Activated gamma-delta T cell (primary cell): ENCODE measurements around the gene HELZ.
"Not testable (repeated sequence)": the region's sequence is repeated elsewhere in the genome, so short reads cannot be mapped to it uniquely, and the experiment has no call there.

Experiments
- DNase-seq: peaks from one replicate; lab custom pipeline; 2025; lab: John Stamatoyannopoulos, UW

The HELZ gene

DNA sequence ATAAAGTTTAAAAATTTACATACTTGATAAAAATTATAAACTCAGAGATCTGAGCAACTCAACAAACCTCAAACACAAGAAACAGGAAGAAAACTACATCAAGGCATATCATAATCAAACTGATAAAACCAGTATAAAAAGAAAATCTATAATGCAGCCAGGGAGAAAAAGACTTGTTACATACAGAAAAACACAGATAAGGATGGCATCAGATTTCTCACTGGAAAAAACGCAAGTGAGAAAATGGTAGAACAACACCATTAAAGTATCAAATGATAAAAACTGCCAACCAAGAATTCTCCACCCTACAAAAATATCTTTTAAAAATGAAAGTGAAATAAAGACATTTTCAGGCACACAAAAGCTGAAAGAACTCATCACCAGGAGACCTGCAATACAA, 129.6 kb downstream of the HELZ start:
- DNase-seq: no peak

DNA sequence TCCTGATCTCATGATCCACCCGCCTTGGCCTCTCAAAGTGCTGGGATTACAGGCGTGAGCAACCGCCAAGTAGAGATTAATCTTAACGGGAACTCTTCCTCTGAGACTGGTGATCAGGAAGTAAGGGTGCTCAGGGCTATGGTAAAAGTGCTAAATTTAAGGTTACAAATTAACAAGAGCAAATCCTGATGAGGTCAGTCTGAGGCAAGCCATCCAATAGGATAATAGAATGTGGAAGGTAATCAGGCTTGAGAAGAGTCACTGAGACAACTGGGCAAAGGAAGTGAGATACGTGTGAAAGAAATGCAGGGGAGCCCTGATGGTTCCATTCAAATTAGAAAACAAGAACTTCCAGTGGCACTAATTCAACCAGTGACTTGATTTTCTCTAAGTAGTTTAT, 131.5 kb downstream of the HELZ start:
- DNase-seq: no peak

DNA sequence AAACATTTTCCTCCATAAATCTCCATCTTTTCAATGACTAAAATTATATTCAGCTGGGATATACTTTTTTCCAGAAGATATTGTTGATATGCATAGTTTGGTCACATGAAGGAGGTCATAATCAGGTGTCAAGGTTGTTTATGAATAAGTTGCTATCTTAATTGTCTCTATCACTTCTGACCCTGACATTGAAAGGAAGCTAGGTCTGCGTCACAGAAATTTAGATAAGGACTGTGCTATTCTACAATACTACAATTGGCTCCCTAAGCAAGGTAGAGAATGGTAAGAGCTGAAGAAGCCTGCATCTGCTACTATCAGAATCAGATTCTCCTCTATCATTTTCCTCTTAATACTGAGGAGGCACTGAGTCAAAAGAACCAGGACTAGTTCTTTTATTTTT, 133.2 kb downstream of the HELZ start:
- DNase-seq: no peak

DNA sequence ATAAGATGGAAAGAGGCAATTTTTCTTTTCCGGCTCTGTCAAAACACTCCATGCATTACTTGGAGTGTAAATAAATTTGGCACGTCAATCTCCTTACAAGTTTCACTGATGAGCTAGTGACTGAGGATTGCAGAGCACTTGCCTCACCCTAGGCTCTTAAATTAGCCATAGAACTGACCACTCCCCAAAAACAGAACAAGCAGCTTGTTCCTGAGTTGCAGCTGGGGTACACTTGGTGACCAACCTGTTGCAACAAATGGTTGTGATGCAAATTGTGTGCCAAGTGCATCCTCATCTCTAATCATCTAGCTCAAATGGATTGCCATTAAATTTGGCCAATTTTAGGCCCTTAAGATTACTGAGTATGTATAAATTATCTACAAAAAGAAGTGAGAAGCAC, 133.7 kb downstream of the HELZ start:
- no peak for DNase-seq

DNA sequence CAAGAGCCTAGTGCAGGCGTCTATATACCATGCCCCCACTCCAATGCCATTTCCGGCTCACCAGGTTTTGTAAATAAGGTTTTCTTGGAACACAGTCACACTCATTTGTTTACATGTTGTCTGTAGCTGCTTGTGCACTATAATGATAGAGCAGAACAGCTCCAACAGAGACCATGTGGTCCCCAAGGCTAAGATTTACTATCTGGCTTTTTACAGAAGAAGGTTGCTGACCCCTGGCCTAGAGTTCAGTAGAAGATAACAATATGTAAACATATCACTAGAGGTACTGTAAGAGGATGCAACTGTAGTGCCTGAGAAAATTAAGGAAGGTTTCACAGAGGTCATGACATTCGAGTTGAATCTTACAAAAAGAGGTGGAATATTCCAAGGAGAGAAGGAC, 134.4 kb downstream of the HELZ start:
- no peak for DNase-seq

DNA sequence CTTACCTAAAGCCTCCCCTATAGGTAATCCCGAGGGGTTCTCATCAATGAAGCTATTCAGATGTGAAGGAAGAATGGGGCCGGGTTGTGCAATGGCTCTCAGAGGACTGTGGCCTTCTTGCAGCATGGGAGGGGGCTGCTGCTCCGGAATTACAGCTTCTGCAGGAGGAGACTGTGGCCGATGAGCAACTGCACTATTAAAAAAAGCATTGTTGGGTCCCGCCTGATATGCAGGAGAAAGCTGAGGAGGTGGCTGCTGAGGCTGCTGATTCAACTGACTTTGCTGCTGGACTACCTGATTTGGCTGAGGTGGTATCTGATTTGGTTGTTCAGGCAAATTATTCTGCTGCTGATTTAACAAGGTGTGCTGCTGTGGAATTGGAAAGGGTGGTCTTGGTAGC, 135.9 kb downstream of the HELZ start:
- no peak for DNase-seq

DNA sequence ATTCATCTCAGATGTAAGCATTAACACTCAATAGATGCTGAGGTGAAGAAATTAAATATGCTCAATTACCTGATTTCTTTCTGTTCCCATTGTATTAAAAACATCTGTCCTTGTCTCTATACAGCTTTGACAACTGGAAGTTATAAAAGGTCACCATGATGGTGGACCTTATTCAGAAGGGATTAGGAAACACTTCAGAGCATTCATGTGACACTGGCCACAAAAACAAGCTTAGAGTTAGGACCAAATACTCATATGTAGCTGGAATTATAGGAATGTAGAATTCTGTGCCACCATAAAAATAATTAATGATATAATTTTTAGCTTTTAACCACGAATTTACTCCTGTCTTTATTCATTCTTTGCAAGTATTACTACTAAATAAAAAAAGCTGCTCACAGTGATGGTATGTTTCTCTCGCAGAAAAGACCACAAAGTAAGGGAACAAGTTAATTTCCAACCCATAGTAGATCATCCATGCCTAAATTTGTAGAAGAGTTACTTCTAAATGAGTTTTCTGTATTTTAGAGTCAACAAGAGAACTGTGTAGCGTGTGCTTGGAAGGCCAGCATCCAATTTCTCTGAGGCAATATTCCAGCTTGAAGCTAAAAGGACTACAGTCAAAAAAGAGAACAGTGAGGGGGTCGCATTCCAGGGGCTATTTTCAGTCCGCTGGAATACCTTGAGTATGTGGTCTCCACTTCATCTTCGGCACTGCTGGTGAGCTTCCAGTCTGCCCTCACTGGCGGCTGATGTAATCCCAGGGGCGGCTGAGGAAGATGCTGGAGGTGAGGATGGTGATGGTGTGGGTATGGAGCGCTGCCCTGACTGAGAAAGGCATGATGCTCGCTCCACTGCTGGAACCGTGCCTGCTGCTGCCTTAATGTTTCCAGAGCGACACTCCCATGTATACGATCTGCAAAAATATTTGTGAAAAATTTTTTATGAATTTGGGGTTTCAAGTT, 136.9 kb downstream of the HELZ start:
- no peak for DNase-seq

DNA sequence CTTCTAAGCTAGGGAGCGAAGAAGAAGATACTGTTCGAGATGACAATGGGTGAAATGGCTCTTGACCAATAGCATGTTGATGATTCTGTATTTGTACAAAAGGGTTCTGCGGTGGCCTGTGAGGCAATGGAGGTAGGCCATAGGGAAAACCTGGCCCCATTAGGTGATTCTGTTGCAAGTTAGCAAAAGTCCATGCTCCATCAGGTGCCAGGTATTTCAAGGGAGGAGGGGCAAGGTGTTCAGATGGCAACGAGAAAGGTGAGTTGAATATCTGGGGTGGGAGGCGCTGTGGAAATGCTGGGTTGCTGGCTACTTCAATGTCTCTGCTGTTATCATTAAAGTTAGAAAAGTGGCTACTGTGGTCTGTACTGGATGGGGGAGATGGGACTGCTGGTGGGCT, 137.8 kb downstream of the HELZ start:
- DNase-seq: no peak

DNA sequence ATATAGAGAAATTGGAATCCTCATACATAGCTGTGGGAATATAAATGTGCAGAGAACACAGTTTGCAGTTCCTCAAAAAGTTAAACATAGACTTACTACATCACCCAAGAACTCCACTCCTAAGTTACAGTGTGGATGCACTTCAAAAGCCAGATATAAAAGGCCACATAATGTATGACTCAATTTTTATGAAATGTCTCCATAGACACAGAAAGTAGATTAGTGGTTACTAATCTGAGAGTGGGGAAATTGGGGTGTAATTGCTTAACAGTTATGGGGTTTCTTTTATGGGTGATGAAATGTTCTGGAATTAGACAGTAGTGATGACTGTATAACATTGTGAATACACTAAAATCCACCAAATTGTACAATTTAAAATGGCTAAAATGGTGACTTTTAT, 139.8 kb downstream of the HELZ start:
- DNase-seq: no peak

DNA sequence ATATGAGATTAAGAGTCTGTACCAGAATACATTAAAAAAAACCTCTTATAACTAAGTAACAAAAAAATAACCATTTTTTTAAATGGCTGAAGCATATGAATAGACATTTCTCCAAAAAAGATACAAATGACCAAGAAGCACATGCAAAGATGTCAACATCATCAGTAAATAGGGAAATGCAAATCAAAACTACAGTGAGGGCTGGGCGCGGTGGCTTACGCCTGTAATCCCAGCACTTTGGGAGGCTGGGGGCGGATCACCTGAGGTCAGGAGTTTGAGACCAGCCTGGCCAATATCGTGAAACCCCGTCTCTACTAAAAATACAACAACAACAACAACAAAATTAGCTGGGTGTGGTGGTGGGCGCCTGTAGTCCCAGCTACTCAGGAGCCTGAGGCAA, 140.4 kb downstream of the HELZ start:
- DNase-seq: not testable (repeated sequence)

DNA sequence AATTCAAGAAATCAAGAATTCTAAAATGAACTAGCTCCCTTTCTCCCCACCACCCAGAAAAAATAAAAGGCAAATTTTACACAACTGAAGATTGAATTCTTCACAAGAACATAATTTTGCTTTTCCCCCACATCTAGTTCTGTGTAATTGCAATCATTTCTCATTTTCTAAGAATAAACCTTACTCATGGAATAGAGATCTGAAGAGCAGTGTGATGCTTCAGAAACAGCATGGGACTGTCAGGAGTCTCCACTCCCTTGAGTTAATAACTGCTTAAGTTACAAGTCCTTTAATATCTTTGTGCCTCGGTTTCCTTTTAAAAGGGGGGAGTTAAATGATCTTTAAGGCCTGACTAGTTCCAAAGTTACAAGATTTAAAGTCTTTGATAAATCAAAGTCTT, 147.0 kb downstream of the HELZ start:
- DNase-seq: no peak

DNA sequence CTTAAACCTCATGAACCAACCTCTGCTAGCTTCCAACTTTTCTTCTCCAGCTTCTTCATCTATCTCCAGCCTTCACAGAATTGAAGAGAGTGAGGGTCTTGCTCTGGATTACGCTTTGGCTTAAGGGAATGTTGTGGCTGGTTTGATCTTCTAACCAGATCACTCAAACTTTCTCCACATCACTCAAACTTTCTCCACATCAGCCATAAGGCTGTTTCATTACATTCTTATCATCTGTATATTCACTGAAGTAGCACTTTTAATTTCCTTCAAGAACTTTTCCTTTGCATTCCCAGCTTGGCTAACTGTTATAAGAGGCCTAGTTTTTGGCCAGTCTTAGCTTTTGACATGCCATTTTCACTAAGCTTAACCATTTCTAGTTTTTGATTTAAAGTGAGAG, 148.4 kb downstream of the HELZ start:
- DNase-seq: no peak

DNA sequence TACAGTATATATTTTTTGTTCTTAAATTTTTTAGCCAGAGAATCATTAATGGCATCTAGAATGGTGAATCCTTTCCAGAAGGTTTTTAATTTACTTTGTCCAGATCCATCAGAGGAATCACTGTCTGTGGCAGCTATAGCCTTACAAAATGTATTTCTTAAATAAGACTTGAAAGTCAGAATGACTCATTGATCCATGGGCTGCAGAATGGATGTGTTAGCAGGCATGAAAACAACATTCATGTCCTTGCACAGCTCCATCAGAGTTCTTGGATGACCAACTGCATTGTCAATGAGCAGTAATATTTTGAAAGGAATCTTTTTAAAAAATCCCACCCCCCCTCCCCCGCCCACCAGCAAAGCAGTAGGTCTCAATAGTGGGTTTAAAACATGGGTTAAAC, 149.2 kb downstream of the HELZ start:
- no peak for DNase-seq

DNA sequence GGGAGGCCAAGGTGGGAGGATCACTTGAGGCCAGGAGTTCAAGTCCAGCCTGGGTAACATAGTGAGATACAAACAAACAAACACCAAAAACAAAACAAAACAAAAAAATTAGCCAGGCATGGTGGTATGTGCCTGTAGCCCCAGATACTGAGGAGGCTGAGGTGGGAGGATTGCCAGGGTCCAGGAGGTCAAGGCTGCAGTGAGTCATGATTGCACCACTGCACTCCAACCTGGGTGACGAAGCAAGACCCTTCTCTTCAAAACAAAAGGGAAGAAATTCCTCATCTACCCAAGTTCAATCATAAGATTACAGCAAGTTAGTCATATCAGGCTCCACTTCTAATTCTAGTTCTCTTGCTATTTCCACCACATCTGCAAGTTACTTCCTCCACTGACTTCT, 149.7 kb downstream of the HELZ start:
- DNase-seq: not testable (repeated sequence)

DNA sequence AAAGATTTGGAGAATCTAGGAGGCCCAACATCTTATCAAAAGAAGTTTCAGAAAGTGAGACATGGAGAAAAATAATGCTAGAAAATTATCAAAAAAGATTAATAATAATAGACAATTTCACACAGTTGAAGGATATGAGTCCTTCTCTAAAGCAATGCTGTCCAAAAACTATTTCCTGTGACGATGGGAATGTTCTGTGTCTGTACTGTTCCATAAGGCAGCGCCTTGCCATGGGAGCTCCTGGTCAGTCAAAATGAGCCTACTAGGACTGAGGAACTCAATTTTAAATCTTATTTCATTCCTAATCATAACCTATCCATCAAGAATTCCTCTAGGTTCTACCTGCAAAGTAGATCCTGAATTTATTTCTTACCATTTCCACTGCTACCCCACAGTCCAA, 151.6 kb downstream of the HELZ start:
- no peak for DNase-seq

DNA sequence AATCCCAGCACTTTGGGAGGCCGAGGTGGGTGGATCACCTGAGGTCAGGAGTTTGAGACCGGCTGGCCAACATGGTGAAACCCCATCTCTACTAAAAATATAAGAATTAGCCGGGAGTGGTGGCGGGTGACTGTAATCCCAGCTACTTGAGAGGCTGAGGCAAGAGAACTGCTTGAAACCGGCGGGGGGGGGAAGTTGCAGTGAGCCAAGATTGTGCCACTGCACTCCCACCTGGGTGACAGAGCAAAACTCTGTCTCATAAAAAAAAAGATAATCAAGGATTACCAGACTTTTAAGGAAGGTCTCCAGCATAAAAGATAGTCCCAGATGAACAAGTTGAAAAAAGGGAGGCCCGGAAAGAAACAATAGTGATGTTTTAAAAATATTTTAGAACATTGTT, 152.3 kb downstream of the HELZ start:
- DNase-seq: not testable (repeated sequence)

DNA sequence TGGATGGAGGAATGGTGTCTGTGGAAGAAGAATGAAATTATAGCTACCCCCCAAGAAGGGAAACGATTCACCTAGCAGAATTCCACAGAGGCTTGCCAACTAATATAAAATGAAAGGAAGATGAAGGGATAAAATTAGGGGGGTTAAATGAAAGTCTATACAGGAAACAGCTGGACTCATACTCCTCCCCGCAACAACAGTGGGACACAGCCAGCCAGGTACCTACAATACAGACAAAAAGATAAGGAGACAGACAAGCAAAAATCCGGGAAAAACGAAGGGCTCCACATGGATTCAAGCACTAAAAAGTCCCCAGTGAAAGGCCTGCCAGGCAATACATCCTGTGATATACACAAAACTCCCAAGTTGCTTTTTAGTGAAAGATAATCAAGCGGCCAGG, 152.7 kb downstream of the HELZ start:
- no peak for DNase-seq

DNA sequence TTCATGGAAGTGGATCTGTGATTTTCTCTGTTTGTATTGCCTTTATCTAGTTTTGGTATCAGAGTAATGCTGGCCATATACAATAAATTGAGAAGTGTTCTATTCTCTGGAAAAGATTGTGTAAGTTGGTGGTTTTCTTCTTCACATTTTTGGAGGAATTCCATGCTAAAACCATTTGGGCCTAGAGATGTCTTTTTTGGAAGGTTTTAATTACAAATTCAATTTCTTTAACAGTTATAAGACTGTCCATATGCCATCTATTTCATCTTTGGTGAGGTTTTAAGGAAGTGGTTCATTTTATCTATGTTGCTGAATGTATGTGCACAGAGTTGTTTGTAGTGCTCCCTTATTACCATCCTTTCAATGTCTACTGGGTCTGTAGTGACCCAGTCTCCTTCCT, 154.7 kb downstream of the HELZ start:
- no peak for DNase-seq

DNA sequence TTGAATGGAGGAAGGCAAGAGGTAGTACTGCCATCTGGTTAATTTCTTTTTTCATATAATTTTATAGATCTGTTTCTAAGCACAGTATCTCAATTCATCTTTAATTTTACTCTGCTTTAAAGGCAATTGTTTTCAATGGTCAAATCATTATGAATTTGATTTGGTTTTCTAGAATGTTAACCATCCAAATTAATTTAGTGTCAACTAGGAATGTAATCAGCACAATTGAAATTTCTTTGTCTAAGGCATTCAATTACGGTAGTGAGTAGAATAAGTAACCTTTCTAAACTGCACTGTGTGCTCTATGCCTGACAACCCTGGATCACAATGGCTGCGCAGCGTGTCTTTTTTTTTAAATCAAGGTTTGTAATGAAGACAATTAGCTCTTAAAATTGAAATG, 156.4 kb downstream of the HELZ start:
- DNase-seq: no peak

DNA sequence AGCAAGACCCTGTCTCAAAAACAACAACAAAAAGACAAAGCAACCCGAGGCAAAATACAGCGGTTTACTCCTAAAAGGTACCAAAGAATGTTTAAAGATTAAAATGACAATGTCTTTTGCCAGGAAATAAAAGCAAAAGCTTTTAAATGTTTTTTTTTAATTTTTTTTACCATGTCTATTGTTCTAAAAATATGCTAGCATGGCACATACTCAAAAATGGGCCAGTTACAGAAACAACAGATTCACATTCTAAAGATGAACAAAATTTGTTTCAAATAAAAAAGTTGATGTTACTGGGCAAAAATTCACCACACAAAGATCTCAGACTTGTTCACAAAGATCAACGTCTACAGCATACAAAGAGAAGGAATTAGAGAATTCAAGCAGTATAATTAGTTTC, 159.6 kb downstream of the HELZ start:
- DNase-seq: no peak

DNA sequence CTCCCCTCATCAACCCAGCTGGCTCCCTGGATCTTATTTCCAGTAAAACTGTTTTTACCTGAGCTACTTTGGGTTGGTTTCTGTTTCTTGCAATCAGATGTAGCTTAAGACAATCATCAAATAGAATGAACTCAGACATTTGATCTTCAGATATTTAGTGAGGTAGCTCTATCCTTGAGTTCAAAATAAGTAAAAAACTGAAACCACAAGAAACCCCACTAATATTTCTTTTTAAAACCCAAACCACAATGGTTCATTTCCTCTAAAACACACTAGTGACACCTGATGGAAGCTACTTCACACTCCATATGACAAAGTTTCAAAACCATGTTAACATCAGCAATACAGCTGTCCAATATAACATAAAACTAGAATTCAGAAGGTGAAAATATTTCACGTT, 162.9 kb downstream of the HELZ start:
- DNase-seq: no peak

DNA sequence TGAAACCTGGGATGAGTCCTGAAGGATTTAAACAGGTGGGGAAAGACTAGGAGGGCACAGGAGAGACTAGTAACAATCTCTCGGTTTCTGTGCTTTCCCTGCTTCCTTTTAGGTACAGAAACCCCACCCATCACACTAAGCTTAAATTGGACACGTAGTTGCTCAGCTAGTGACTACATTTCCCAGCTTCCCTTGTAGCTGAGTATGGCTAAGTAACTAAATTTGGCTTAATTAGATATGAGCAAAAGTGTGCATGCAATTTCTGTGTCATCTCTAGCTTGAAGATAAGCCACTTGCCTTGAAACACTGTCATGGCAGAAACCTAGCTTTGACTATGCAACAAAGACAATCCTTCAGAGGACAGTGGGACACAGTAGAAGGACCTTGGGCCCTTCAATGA, 164.2 kb downstream of the HELZ start:
- no peak for DNase-seq

DNA sequence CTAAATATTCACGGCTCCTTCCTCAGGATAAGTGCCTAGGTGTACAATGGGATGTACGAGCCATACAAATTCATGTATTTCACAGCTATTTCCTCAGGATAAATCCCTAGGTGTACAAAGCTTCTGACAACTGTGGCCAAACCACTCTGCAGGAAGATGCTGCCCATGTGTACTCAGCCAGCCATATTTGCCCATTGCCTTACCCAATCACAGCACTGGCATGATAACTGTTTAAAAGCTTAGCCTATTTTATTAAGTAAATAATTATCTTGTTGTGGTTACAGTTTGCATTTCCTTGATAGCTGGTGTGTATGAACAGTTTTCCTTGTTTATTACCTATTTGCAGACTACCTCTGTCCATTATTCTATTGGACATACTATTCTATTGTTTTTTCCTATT, 165.5 kb downstream of the HELZ start:
- no peak for DNase-seq

DNA sequence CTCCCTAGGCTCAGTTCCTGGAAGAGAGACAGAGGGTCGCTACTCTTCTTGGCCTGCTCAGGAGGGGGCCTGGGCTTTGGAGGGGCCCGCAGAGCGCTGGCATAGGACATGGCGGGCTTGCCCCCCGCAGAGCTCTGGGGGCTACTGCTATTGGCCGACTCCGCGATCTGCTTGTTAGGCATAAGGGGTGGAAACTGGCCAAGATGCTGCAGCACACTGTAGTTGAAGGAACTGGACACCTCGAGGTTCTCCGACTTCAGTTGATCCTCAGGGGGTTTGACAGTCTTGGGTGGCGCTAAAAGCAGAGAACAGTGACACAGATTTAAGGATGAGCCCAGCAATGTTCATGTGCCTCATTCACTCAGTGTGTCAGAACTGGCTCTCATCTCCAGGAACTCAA, 166.7 kb downstream of the HELZ start:
- no peak for DNase-seq
